HG02623 (cell line): ENCODE data around the gene PTPRN2.
"Not testable (repeated sequence)": the region's sequence is repeated elsewhere in the genome, so short reads cannot be mapped to it uniquely, and the experiment has no call there.

Source experiments
- ATAC-seq: cut with Tn5 transposase; IDR thresholded peaks from one replicate; pipeline ENCODE4 v1.9.1; 2021; ENCODE audit warnings: moderate library complexity; ENCODE audit not compliant: unreplicated experiment

Gene PTPRN2

GRCh38 chr7:158316466-158317031, 271.1 kb downstream of the PTPRN2 start:
- no peak for ATAC-seq

GRCh38 chr7:158315881-158316280, 271.7 kb downstream of the PTPRN2 start:
- no peak for ATAC-seq

GRCh38 chr7:158315326-158315725, 272.3 kb downstream of the PTPRN2 start:
- no peak for ATAC-seq

- ATAC-seq, result no peak
These were observed 273.2 kb downstream of the PTPRN2 start for GRCh38 chr7:158314394-158314793.

GRCh38 chr7:158313931-158314330, 273.7 kb downstream of the PTPRN2 start:
- ATAC-seq, result no peak

GRCh38 chr7:158312789-158313188, 274.8 kb downstream of the PTPRN2 start:
- no peak for ATAC-seq

GRCh38 chr7:158311791-158312190, 275.8 kb downstream of the PTPRN2 start:
- no peak for ATAC-seq

GRCh38 chr7:158310924-158311666, 276.5 kb downstream of the PTPRN2 start:
- ATAC-seq, result no peak

- ATAC-seq, result no peak
These were observed 277.5 kb downstream of the PTPRN2 start for GRCh38 chr7:158309868-158310763.

- ATAC-seq, result no peak
These were observed 279.6 kb downstream of the PTPRN2 start for GRCh38 chr7:158308001-158308400.

- ATAC-seq, result not testable (repeated sequence)
These were observed 283.6 kb downstream of the PTPRN2 start for GRCh38 chr7:158304072-158304471.

- ATAC-seq, result no peak
These were observed 284.5 kb downstream of the PTPRN2 start for GRCh38 chr7:158303121-158303520.

GRCh38 chr7:158302274-158303070, 285.2 kb downstream of the PTPRN2 start:
- ATAC-seq, result no peak

- ATAC-seq, result no peak
These were observed 286.4 kb downstream of the PTPRN2 start for GRCh38 chr7:158301207-158301606.

- no peak for ATAC-seq
These were observed 287.2 kb downstream of the PTPRN2 start for GRCh38 chr7:158300427-158300826.

GRCh38 chr7:158299607-158300006, 288.0 kb downstream of the PTPRN2 start:
- ATAC-seq, result no peak

GRCh38 chr7:158296798-158297104, 290.9 kb downstream of the PTPRN2 start:
- no peak for ATAC-seq

GRCh38 chr7:158295966-158296797, 291.4 kb downstream of the PTPRN2 start:
- no peak for ATAC-seq

- ATAC-seq, result not testable (repeated sequence)
These were observed 293.0 kb downstream of the PTPRN2 start for GRCh38 chr7:158294468-158295215.
